GM12878 (cell line): Measurements from ENCODE around the gene SPATA2. TPM values are rescaled to one million over a fixed set of nuclear protein-coding genes. Genes with fewer than 3 reads are reported as not detected.

ENCODE experiments used
- ATF2 ChIP-seq: IDR thresholded peaks from 2 replicates; pipeline ENCODE4 v1.6.1; 2012; ENCODE audit warnings: low read length, inconsistent platforms
- BCL11A ChIP-seq: IDR thresholded peaks from 2 replicates; pipeline ENCODE4 v1.6.1; 2011; ENCODE audit warnings: low read depth, low read length
- BMI1 ChIP-seq: fragments of 450-650 bp; IDR thresholded peaks from 2 replicates; pipeline ENCODE4 v1.6.1; 2016; ENCODE audit warnings: mild to moderate bottlenecking, moderate library complexity, borderline replicate concordance
- CHD1 ChIP-seq: IDR thresholded peaks from 2 replicates; pipeline ENCODE4 v1.6.1; 2012; ENCODE audit warnings: low read depth, low read length, improper control_type of control experiment
- CREB1 ChIP-seq: IDR thresholded peaks from 2 replicates; pipeline ENCODE4 v1.6.1; 2012; ENCODE audit warnings: low read depth, mild to moderate bottlenecking, inconsistent platforms
- CREM ChIP-seq: IDR thresholded peaks from 2 replicates; pipeline ENCODE4 v1.6.1; 2014; ENCODE audit warnings: antibody characterized with exemption, low read depth
- EED ChIP-seq: sonication (generic); IDR thresholded peaks from 2 replicates; pipeline ENCODE4 v1.6.1; 2016; ENCODE audit warnings: antibody characterized with exemption, low read depth
- EGR1 ChIP-seq, 2 experiments: IDR thresholded peaks; 1 replicate in 1 of 2; 2 replicates in 1 of 2; pipeline ENCODE4 v1.6.1; 2011 to 2012; ENCODE audit warnings: low read depth in 2 of 2, low read length in 2 of 2, borderline replicate concordance in 1 of 2, mild to moderate bottlenecking in 1 of 2, moderate library complexity in 1 of 2
- ETV6 ChIP-seq, 2 experiments: fragments of 450-650 bp in 1 of 2; IDR thresholded peaks in 1 of 2; conservative IDR thresholded peaks in 1 of 2; 2 replicates each; pipeline ENCODE4 v1.6.1; 2014; ENCODE audit warnings: antibody characterized with exemption in 1 of 2, borderline replicate concordance in 1 of 2, low read depth in 1 of 2, mild to moderate bottlenecking in 1 of 2, moderate library complexity in 1 of 2
- EZH2 ChIP-seq: IDR thresholded peaks from 2 replicates; pipeline ENCODE4 v1.6.1; 2012; ENCODE audit warnings: low read depth, mild to moderate bottlenecking, control low read depth, inconsistent platforms, low read length, borderline replicate concordance; ENCODE audit not compliant: control insufficient read depth
- FOS ChIP-seq: IDR thresholded peaks from 3 replicates; pipeline ENCODE4 v1.6.1; 2011; ENCODE audit warnings: borderline replicate concordance; ENCODE audit not compliant: insufficient read length; ENCODE audit errors: extremely low read depth
- HSF1 ChIP-seq: fragments of 150-350 bp; IDR thresholded peaks from 2 replicates; pipeline ENCODE4 v1.6.1; 2014; ENCODE audit warnings: mild to moderate bottlenecking, low read depth, low read length
- MLLT1 ChIP-seq: fragments of 450-650 bp; IDR thresholded peaks from 2 replicates; pipeline ENCODE4 v1.6.1; 2016; ENCODE audit warnings: mild to moderate bottlenecking
- MYC ChIP-seq: IDR thresholded peaks from 2 replicates; pipeline ENCODE4 v1.6.1; 2011; ENCODE audit warnings: mild to moderate bottlenecking, low read length, moderate library complexity, inconsistent platforms; ENCODE audit not compliant: insufficient read depth, insufficient replicate concordance, insufficient read length, severe bottlenecking
- PBX3 ChIP-seq: IDR thresholded peaks from 2 replicates; pipeline ENCODE4 v1.6.1; 2011; ENCODE audit warnings: mild to moderate bottlenecking, low read depth, low read length, moderate library complexity; ENCODE audit not compliant: insufficient replicate concordance
- RB1 ChIP-seq: fragments of 450-650 bp; formaldehyde crosslinking; IDR thresholded peaks from 2 replicates; pipeline ENCODE4 v1.6.1; 2017; ENCODE audit warnings: mild to moderate bottlenecking, borderline replicate concordance
- RELB ChIP-seq: fragments of 450-650 bp; IDR thresholded peaks from 2 replicates; pipeline ENCODE4 v1.6.1; 2017; ENCODE audit warnings: low read depth, mild to moderate bottlenecking, moderate library complexity
- SMARCA5 ChIP-seq: fragments of 450-650 bp; IDR thresholded peaks from 2 replicates; pipeline ENCODE4 v1.6.1; 2017; ENCODE audit warnings: mild to moderate bottlenecking
- SUPT20H ChIP-seq: IDR thresholded peaks from 2 replicates; pipeline ENCODE4 v1.6.1; 2011; ENCODE audit warnings: low read depth, mild to moderate bottlenecking, low read length, moderate library complexity, borderline replicate concordance; ENCODE audit not compliant: control insufficient read depth
- TBL1XR1 ChIP-seq: IDR thresholded peaks from 2 replicates; pipeline ENCODE4 v1.6.1; 2012; ENCODE audit warnings: low read depth, low read length, improper control_type of control experiment
- ZNF217 ChIP-seq: fragments of 450-650 bp; IDR thresholded peaks from 2 replicates; pipeline ENCODE4 v1.6.1; 2017; ENCODE audit warnings: antibody characterized with exemption, mild to moderate bottlenecking
- polyA plus RNA-seq, 11 experiments: library from polyadenylated mRNA; depleted of rRNA in 4 of 11; unstranded in 6 of 11; stranded (reverse) in 5 of 11; fragments of >200 nt; fragmentation: Nextera tagmentation in 4 of 11; fragmentation: Illumina TruSeq in 1 of 11; extraction: Ambion mirVana in 4 of 11; extraction: Trizol in 1 of 11; gene quantifications; 1 replicate in 1 of 11; 2 replicates in 10 of 11; pipeline versions ENCODE4 v1.2.1 to v1.2.3, GENCODE V29; 2011 to 2016; ENCODE audit warnings: inconsistent platforms in 2 of 11, missing spikeins in 2 of 11, low read depth in 1 of 11
- total RNA-seq, 4 experiments: library from RNA; depleted of rRNA in 3 of 4; stranded (reverse); fragments of >200 nt in 3 of 4; fragmentation: Illumina TruSeq in 1 of 4; extraction: Trizol in 1 of 4; gene quantifications; 2 replicates each; pipeline versions ENCODE4 v1.2.1 to v1.2.3, GENCODE V29; 2013 to 2021

SPATA2 gene
- total and polyA plus RNA-seq, 10 of the 15 experiments (the other 5 are each of a cell fraction or from before 2014, with no cell fraction given), result 0.93 to 11.7 (median 5.6) TPM

GRCh38 chr20:49936153-49937026, 21.1 kb upstream of the SPATA2 start, which contains the start of gene RNF114 (continued):
- TF ChIP-seq HSF1 (0 out of 2 replicates have a peak, but pooled peaks have one; percentile 6), SUPT20H (no peak), MLLT1 (no peak), RELB (peak; percentile 75), CREM (peak; percentile 68; the same call in 1 of the 2 replicates), EED (no peak), FOS (no peak), RB1 (peak; percentile 38; the same call in 1 of the 2 replicates), EZH2 (no peak), EGR1 (IDR thresholded peaks at IDR 0.05; ENCODE audit: borderline replicate concordance in 1 of 2, low read depth in 2 of 2, low read length in 2 of 2) (peak in 1 of 2 experiments; percentile 81; a peak in 2 of 3 replicates), CHD1 (peak; percentile 70; the same call in 1 of the 2 replicates), ETV6 (conservative IDR thresholded peaks at IDR 0.05 in 1 of 2, IDR thresholded peaks at IDR 0.05 in 1 of 2; ENCODE audit: borderline replicate concordance in 1 of 2, low read depth in 1 of 2) (no peak), BCL11A (no peak), SMARCA5 (peak; percentile 42; the same call in 1 of the 2 replicates), PBX3 (no peak), BMI1 (no peak), TBL1XR1 (peak; percentile 15; the same call in 1 of the 2 replicates), MYC (no peak), ZNF217 (no peak), ATF2 (no peak), CREB1 (peak; percentile 81)
